WTC11 (cell line): Measurements from ENCODE around the gene KIAA1958. TPM values are rescaled to one million over a fixed set of nuclear protein-coding genes. Genes with fewer than 3 reads are reported as not detected.

ENCODE experiments used
- ATAC-seq: fragments of 200-7000 bp; cut with Tn5 transposase; 2 replicates; pipeline ENCODE4 v1.10.0; 2021; ENCODE audit warnings: mild to moderate bottlenecking, moderate library complexity
- CTCF ChIA-PET: fragments of 300-600 bp; sonication (Branson Sonifier 250); formaldehyde crosslinking; loops from one replicate; lab custom pipeline; 2021; ENCODE audit warnings: antibody characterized with exemption; lab: Charles Lee
- POLR2A ChIA-PET: fragments of 350-600 bp; sonication (Branson Sonifier 250); formaldehyde crosslinking; loops from one replicate; lab custom pipeline; 2021; ENCODE audit warnings: antibody characterized with exemption; lab: Charles Lee
- DNase-seq: peaks from one replicate; pipeline ENCODE4 v3.0.0; 2021; ENCODE audit warnings: low spot score
- H3K27ac Mint-ChIP-seq: 2 replicates; pipeline ENCODE4 v1.8.0; 2021; ENCODE audit warnings: mixed read lengths
- H3K27me3 Mint-ChIP-seq: 2 replicates; pipeline ENCODE4 v1.8.0; 2021; ENCODE audit warnings: low read depth, mild to moderate bottlenecking, moderate library complexity, mixed read lengths
- H3K36me3 Mint-ChIP-seq: 2 replicates; pipeline ENCODE4 v1.8.0; 2021; ENCODE audit warnings: mixed read lengths
- H3K4me1 Mint-ChIP-seq: 2 replicates; pipeline ENCODE4 v1.8.0; 2022; ENCODE audit warnings: mixed read lengths
- H3K4me3 Mint-ChIP-seq: 2 replicates; pipeline ENCODE4 v1.8.0; 2021; ENCODE audit warnings: mild to moderate bottlenecking, moderate library complexity, mixed read lengths
- H3K9me3 Mint-ChIP-seq: 2 replicates; pipeline ENCODE4 v1.8.0; 2021; ENCODE audit warnings: mixed read lengths
- ATF1 ChIP-seq: sonication (generic); formaldehyde crosslinking; IDR thresholded peaks from 2 replicates; pipeline ENCODE4 v1.8.1; 2023; ENCODE audit warnings: mild to moderate bottlenecking, moderate library complexity, missing genetic modification reagents
- CREB1 ChIP-seq: sonication (generic); formaldehyde crosslinking; IDR thresholded peaks from 2 replicates; pipeline ENCODE4 v1.8.0; 2023; ENCODE audit warnings: mild to moderate bottlenecking, missing genetic modification reagents
- CREM ChIP-seq: sonication (generic); formaldehyde crosslinking; IDR thresholded peaks from 2 replicates; pipeline ENCODE4 v1.8.1; 2022; ENCODE audit warnings: mild to moderate bottlenecking, missing genetic modification reagents, moderate library complexity
- ERG ChIP-seq: fragments of 250-450 bp; sonication (Bioruptor Pico); IDR thresholded peaks from 2 replicates; pipeline ENCODE4 v1.8.0; 2021; ENCODE audit warnings: mild to moderate bottlenecking
- FOXK1 ChIP-seq: sonication (generic); formaldehyde crosslinking; IDR thresholded peaks from 2 replicates; pipeline ENCODE4 v1.8.0; 2022; ENCODE audit warnings: mild to moderate bottlenecking, moderate library complexity, missing genetic modification reagents
- IRF1 ChIP-seq: sonication (generic); formaldehyde crosslinking; IDR thresholded peaks from 2 replicates; pipeline ENCODE4 v1.8.0; 2023; ENCODE audit warnings: missing genetic modification reagents
- JUN ChIP-seq: sonication (generic); formaldehyde crosslinking; IDR thresholded peaks from 2 replicates; pipeline ENCODE4 v1.8.0; 2023; ENCODE audit warnings: mild to moderate bottlenecking, missing genetic modification reagents
- NFATC4 ChIP-seq: fragments of 250-450 bp; sonication (Bioruptor Pico); IDR thresholded peaks from 2 replicates; pipeline ENCODE4 v1.9.0; 2021; ENCODE audit warnings: mild to moderate bottlenecking
- NFE2L1 ChIP-seq: sonication (generic); formaldehyde crosslinking; IDR thresholded peaks from 2 replicates; pipeline ENCODE4 v1.8.1; 2023; ENCODE audit warnings: missing genetic modification reagents
- PRDM15 ChIP-seq: sonication (generic); formaldehyde crosslinking; IDR thresholded peaks from 2 replicates; pipeline ENCODE4 v1.8.0; 2022; ENCODE audit warnings: missing genetic modification reagents
- SP1 ChIP-seq: sonication (generic); formaldehyde crosslinking; conservative IDR thresholded peaks from 2 replicates; pipeline ENCODE4 v1.8.1; 2022; ENCODE audit warnings: missing genetic modification reagents
- ZMAT4 ChIP-seq: fragments of 250-450 bp; sonication (Bioruptor Pico); IDR thresholded peaks from 2 replicates; pipeline ENCODE4 v1.9.0; 2021; ENCODE audit warnings: mild to moderate bottlenecking
- ZNF232 ChIP-seq: sonication (generic); formaldehyde crosslinking; IDR thresholded peaks from 2 replicates; pipeline ENCODE4 v1.8.0; 2022; ENCODE audit warnings: mild to moderate bottlenecking, missing genetic modification reagents
- ZNF396 ChIP-seq: fragments of 250-450 bp; sonication (Bioruptor Pico); IDR thresholded peaks from 2 replicates; pipeline ENCODE4 v1.8.0; 2021; ENCODE audit warnings: mild to moderate bottlenecking, moderate library complexity, borderline replicate concordance
- ZNF423 ChIP-seq: fragments of 250-450 bp; sonication (Bioruptor Pico); IDR thresholded peaks from 2 replicates; pipeline ENCODE4 v2.1.2; 2022; ENCODE audit warnings: mild to moderate bottlenecking, moderate library complexity
- total RNA-seq: library from RNA; stranded (reverse); gene quantifications from 3 replicates; pipeline ENCODE4 v1.2.3, GENCODE V29; 2021

The KIAA1958 gene
- total RNA-seq, 1 experiment from 2014 or later, result 41.0 TPM

DNA sequence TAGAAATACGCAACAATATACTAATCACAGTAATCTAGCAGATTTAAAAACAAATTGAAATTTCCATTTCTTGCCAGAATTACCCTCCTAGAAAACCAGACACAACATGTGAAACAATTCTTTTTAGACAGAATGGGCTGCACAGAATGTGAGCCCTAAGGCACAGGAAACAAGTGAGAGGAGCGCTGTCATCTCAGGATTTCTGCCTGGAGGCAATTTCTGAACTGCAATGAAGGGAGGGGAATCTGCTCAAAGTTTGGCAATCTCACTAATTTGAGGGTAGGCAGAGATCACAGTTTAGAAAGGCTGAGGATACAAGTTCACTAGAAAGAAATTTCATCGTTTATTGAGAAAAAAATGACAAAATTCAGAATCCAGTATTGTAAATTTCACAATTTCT, 161.0 kb downstream of the KIAA1958 start:
- POLR2A ChIA-PET, result no interaction called here
- Mint-ChIP-seq H3K27me3 (no peaks in the 10 kb centered on the region; the same call in 1 of the 2 replicates), H3K9me3 (peaks cover 29% of the 10 kb centered on the region), H3K27ac (no peak overlapping the region), H3K36me3 (peaks cover 34% of the 10 kb centered on the region), H3K4me3 (no peak overlapping the region), H3K4me1 (peaks cover 7% of the 10 kb centered on the region)
- DNase-seq, result no peak
- CTCF ChIA-PET, result no interaction called here
- ATAC-seq, result no peak
- TF ChIP-seq IRF1 (CRISPR knock-in tag) (no peak), ZNF423 (CRISPR knock-in tag) (no peak), NFATC4 (CRISPR knock-in tag) (no peak), SP1 (CRISPR knock-in tag) (no peak), PRDM15 (CRISPR knock-in tag) (no peak), ATF1 (no peak), CREM (CRISPR knock-in tag) (no peak)

DNA sequence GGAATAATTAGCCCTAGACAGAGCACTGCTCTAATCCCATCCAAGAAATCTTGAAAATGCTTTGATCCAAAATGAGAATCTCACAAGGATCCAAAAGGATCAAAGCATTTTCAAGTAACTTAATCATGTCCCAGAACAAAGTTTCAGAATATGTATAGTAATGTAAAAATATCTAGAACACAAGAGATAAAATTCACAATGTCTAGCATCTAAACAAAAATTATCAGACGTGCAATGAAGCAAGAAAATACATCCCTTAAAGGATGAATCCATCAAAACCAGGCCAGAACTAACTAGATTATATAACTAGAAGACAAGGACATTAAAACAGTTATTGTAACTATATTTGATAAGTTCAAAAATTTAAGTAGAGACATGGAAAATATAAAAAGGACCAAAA, 162.0 kb downstream of the KIAA1958 start:
- no peak overlapping the region for H3K27ac Mint-ChIP-seq

DNA sequence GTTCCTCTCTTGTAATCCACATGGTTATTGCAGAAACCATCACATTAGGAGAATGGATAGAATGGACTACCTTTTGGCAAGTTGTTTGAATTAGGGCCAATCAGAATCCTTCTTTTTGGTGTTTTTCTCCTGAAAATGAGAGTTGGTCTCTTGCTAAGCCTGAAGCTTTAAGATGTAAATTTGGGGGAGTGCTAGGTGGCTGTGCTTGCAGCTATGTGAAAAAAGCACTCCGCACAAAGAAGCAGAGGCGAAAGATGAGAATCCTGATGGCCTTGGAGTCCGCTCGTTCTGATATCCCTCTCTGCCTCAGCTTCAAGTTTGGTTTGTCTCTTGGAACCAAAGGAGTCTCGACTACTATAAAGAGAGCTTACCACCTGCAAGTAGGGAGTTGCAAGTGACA, 167.7 kb downstream of the KIAA1958 start:
- Mint-ChIP-seq H3K4me1 (peaks cover 38% of the 10 kb centered on the region), H3K27me3 (no peaks in the 10 kb centered on the region), H3K9me3 (peaks cover 8% of the 10 kb centered on the region; the same call in 1 of the 2 replicates), H3K4me3 (peak overlapping the region; percentile 18), H3K36me3 (peaks cover 9% of the 10 kb centered on the region), H3K27ac (peak overlapping the region; percentile 96)
- ChIA-PET CTCF (interaction anchor here (0.6 to 1.2 kb wide), 4 partner anchors 10 to 542 kb away, joined by 3 to 4 read pairs (median 3); partner anchors contain the start of gene INIP), POLR2A (interaction anchor here (0.7 kb wide), 2 partner anchors 50 to 786 kb away, joined by 6 read pairs; no protein-coding TSS in a partner anchor)
- DNase-seq (no peak), ATAC-seq (peak; percentile 89)
- TF ChIP-seq ZMAT4 (CRISPR knock-in tag) (no peak), NFE2L1 (CRISPR knock-in tag) (no peak), CREB1 (CRISPR knock-in tag) (no peak), ZNF396 (CRISPR knock-in tag) (no peak)

More for the DNA sequence above, 162.0 kb downstream of the KIAA1958 start:
- H3K9me3 Mint-ChIP-seq, result peaks cover 29% of the 10 kb centered on the region
- DNase-seq (no peak), ATAC-seq (no peak)
- CTCF ChIA-PET, result no interaction called here
- TF ChIP-seq ZNF232 (CRISPR knock-in tag) (no peak), FOXK1 (CRISPR knock-in tag) (no peak), JUN (no peak), ERG (CRISPR knock-in tag) (no peak)
- TF ChIP-seq, all 79 proteins: peak for 0
- POLR2A ChIA-PET, result no interaction called here
- Mint-ChIP-seq H3K4me1 (peaks cover 18% of the 10 kb centered on the region), H3K27me3 (no peaks in the 10 kb centered on the region; the same call in 1 of the 2 replicates), H3K36me3 (peaks cover 34% of the 10 kb centered on the region), H3K4me3 (no peak overlapping the region)
